ENCODE data around the gene LSM6.

LSM6 gene

GRCh38 chr4:146186596-146186995 lies 11.1 kb downstream of the LSM6 start:
- DNase-seq = no peak

GRCh38 chr4:146190456-146190855 lies 14.9 kb downstream of the LSM6 start:
- no peak for DNase-seq

GRCh38 chr4:146191766-146192458 lies 16.4 kb downstream of the LSM6 start:
- no peak for DNase-seq

GRCh38 chr4:146193628-146194027 lies 18.1 kb downstream of the LSM6 start:
- no peak for DNase-seq

- DNase-seq = no peak
Observed at GRCh38 chr4:146194212-146194611, 18.7 kb downstream of the LSM6 start.

- DNase-seq = no peak
Observed at GRCh38 chr4:146202665-146203064, 27.1 kb downstream of the LSM6 start.

- no peak for DNase-seq
Observed at GRCh38 chr4:146207410-146207809, 31.9 kb downstream of the LSM6 start.

GRCh38 chr4:146210890-146211289 lies 35.4 kb downstream of the LSM6 start:
- no peak for DNase-seq

- no peak for DNase-seq
Observed at GRCh38 chr4:146211440-146211839, 35.9 kb downstream of the LSM6 start.

GRCh38 chr4:146212781-146213180 lies 37.3 kb downstream of the LSM6 start:
- DNase-seq = no peak

GRCh38 chr4:146214238-146214637 lies 38.7 kb downstream of the LSM6 start, which contains the start of gene REELD1:
Gene REELD1, plus strand, starts transcription at chr4:146214538. Its CDS starts 2,415 bp downstream, at chr4:146216953.
- DNase-seq = no peak

- no peak for DNase-seq
Observed at GRCh38 chr4:146222313-146222712, 46.8 kb downstream of the LSM6 start.

GRCh38 chr4:146224326-146224966 lies 48.9 kb downstream of the LSM6 start:
- DNase-seq = no peak

- no peak for DNase-seq
Observed at GRCh38 chr4:146229406-146229805, 53.9 kb downstream of the LSM6 start.

GRCh38 chr4:146232131-146232722 lies 56.7 kb downstream of the LSM6 start:
- DNase-seq = no peak

- DNase-seq = no peak
Observed at GRCh38 chr4:146235654-146236177, 60.2 kb downstream of the LSM6 start.

GRCh38 chr4:146236216-146236615 lies 60.7 kb downstream of the LSM6 start:
- no peak for DNase-seq

- DNase-seq = no peak
Observed at GRCh38 chr4:146237092-146237491, 61.6 kb downstream of the LSM6 start.

- DNase-seq = no peak
Observed at GRCh38 chr4:146238107-146238506, 62.6 kb downstream of the LSM6 start.

Measured in NCI-H1092 (cell line).